ENCODE data around the gene EIF1. TPM values are rescaled to one million over a fixed set of nuclear protein-coding genes. Genes with fewer than 3 reads are reported as not detected.
"Not testable (repeated sequence)": the region's sequence is repeated elsewhere in the genome, so short reads cannot be mapped to it uniquely, and the experiment has no call there.

EIF1 gene
- polyA plus RNA-seq, 1 donor = 836 TPM

DNA sequence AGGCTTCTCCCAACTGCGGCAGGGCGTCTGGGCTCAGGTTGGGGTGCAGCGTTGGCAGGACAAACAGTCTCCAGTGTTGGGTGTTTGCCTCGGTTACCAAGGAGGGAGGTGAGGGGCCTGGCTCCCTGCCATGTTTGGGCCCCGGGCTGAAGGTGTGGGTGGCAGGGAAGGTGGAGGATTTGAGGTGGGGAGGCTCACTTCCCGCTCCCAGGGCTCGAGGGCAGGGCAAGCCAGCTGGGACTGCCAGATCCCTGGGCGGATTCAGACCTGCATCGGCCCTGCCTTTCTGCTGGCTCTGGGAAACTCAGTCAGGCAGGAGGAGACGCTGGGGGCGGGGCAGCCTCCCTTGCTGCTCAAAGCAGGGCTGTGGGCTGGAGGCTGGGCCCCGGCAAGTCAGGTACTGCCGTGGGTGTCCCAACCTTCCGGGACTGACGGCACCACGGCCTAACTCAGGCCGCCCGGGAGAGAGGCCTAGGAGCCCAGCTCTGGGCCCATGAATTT lies 33.0 kb upstream of the EIF1 start:
- DNase-seq = no peak

DNA sequence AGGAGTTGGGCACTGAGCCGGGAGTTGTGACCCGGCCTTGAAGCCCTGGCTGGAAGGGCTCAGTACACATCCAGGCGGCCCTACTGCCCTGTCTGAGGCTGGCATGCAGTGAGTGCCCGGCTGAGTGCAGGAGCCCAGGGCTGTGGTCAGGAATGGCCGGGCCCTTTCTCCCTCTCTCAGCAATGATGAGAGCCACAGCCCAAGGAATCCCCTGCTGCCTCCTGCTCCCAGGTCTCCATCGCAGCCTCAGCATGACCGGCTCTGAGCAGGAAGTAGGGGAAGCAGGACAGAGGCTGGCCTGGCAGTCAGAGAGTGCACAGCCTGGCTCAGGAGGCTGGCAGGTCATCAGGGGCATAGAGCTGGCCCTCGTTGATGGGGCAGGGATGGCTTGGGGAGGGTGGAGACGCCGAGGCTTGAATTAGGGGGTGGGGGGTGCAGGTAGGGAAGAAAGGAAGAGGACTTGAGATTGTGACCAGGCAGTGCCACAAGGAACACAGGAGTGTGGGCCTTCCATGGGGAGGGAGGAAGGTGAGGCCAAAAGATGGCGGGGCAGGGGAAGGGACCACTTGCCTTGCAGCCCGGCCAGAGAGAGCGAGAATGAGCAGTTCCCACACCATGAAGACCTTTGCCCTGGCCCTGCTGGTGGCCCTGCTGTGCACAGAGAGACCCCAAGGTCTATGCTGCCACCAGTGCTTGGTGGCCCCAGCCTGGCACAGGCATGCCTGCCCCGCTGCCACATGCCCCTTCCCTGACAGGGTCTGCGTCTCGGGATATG lies 32.2 kb upstream of the EIF1 start:
- no peak for DNase-seq

DNA sequence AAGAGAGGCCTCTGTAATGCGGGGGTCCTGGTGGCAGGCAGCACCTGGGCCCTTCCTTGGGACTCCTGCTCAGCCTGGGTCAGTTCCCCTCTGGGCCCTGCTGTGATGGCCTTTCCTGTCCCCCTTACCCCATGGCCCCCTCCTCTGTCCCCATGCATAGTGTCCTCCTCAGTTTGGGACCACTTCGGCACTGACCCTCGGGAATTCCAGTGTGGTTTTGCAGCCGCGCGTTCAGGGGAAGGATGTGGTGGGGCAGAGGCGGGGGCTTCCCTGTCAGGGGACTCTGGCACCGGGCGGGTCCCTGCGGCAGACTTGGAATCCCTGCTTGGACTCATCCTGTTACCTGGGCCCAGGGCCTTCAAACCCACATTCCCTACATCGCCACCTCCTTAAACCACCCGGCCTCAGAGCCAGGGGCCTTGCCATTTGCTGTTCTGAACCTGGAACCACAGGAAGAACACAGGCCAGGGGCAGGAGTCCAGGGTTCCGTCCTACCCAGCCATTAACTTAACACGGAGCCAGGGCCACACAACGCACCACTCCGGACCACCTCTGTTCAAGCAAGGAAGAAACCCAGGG lies 31.4 kb upstream of the EIF1 start:
- no peak for DNase-seq

DNA sequence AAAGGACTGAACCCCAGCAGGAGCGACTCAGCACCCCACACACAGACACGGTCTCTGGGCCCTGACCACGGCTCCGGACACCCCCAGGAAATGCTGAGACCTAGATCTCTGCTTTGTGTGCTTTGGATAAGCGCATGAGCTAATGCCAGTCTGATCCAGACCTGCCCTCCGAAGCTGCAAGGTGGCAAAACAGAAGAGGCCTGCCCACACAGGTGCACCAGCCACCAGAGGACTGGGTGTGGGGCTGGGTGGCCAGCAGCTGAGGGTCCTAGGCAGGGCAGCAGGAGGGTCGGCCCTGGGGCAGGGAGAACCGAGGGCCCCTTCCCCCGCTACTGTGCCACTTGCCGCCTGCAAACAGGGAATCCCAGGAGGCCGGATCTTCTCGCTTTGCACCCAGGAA lies 30.7 kb upstream of the EIF1 start:
- no peak for DNase-seq

DNA sequence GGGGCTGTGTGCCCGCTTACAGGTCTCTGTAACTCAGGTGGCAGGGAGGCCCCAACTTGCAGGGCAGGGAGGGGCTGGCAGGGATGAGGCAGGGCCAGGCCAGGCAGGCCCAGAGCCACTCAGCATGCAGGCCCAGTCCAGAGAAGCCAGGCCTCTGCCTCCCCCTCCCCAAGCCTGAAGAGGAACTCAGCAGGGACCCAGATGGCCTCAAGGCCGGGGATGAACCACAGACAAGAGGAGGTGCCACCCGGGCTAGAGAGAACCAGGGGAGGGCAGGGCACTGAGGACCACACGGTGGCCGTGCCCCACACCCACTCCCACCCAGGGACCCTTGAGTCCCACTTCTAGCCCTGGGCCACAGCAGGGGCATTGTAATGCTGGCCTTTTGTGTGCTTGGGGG lies 29.8 kb upstream of the EIF1 start:
- no peak for DNase-seq

DNA sequence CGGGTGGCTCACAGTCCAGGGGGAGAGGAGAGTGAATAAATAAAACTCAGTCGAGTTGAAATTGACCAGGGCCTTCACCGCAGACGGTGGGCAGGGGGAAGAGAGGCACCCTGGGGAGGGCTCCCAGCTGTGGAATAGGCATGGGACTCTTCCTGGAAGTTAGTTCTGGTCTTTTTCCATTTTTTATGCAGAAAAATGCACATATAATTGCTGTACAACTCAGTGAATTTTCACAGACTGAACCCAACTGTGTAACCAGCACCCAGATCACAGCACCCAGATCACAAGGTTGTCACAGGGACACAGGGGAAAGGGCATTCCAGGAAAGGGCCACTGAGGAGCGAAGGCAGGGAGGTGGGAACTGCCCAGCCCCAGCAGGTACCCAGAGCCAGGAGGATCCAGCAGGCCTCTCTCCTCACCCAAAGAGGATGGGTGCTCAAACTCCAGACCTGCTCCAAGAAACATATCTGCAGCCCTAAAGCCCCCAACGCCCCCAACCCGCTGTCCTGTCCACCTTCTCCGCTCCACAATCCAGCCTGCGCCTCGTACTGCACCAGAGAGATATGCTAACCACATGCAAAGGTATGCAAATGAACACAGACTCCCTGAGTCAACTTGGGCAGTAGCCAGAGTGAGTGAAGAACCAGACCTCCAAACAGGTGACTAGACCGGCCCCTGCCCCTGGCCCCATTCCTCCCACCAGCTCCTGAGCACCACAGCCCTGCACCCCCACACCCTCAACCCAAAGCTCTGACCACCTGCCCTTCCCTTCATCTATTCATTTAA lies 29.1 kb upstream of the EIF1 start:
- DNase-seq = no peak

DNA sequence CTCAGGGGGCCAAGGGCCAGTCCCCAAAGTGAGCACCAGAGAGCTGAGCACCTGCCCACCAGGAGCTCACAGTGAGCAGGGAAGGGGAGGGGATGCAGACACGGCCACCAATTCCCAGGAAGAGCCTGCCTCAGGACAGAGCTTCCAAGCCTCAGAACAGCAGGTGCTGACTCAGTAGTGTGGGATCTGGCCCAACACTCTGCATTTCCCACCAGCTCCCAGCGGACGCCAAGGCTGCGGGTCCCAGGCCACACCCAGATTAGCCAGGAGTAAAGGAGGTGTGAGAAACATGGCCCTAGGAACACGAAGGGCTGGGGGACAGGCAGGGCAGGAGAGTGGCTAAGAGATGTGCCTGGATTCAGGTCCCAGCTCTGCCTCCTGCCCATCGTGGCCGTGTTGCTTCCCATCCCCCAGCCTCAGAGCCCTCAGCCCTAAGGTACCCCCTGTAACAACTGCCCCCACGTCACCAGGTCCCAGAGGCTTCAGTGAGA lies 28.4 kb upstream of the EIF1 start:
- no peak for DNase-seq

DNA sequence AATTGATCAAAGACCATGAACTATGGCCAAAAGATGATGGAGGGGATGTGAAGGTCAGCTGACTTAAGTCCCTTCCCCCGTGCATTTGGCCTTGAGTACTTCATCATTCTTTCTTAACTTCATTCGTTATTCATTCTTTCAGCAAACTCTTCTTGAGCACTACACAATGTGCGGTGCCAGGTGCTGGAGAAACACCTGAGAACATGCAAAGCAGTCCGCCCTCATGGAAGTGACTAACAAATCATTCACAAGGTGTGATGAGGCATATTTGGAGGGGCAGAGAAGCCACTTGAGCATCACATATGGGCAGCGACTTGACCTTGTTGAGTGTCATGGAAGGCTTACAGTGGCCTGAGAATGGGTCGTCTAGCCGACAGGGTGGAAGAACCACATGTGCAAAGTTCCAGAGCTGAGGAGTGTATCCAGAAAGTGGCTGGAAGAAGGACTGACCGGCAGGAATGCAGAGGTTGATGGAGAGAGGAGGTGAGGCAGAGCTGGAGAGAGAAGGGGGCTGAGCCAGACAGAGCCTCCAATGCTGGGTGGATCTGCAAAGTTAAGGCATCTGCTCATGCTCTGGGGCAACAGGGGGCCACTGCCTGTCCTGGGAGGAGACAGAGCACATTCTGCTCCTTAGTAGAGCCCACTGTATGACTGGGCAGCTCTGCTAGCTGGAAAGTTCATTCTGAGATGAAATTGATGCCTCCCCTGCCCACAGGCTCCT lies 25.1 kb upstream of the EIF1 start:
- no peak for DNase-seq

DNA sequence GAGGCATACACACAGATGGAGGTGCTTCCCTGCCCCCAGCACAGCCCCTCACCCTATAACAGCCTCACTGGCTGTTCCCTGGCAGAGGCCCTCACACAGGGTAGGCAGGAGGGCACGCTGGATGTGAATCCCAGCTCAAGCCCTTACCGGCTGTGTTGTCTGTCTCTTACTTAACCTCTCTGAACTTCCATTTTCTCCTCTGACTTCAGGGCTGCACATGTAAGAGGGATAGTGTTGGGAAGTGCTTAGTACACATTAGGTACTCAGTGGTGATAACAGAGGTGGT lies 24.6 kb upstream of the EIF1 start:
- DNase-seq = no peak

DNA sequence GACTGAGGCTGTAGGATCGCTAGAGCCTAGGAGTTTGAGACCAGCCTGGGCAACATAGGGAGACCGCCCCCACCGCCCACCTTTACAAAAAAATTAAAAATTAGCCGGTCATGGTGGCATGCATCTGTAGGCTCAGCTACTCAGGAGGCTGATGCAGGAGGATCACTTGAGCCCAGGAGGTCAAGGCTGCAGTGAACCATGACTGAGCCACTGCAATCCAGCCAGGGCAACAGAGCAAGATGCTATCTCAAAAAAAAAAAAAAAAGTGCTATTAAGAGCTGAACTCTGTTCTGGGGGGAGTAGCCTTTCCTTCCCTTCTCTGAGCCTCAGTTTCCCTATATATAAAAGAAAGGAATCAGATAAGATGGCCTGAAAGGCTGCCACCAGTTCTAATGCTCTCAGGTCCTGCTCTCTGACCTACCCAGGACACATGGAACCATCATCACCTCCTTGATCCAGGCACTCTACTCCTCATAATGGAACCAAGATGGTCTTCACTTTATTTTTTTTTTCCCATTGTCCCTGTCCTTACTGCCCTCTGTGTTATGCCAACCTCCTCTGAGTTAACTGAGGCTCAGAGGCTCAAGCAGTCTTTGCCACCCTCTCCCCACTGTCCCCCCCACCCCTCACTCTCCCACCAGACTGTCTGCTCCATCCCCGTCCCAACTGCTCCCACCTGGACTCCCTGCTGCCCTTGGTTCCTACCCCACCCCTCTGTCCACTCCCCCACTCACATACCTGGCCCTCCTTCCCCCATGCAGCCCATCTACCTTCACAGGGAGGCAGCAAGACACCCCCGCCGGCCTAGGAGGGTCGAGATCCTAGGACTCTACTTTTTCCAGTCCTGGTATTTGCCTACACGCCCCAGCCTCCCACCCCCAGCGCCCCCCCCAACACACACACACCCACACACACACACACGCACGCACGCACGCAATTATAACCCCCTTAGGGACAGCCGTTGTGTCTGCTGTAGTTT lies 23.8 kb upstream of the EIF1 start:
- DNase-seq = no peak

DNA sequence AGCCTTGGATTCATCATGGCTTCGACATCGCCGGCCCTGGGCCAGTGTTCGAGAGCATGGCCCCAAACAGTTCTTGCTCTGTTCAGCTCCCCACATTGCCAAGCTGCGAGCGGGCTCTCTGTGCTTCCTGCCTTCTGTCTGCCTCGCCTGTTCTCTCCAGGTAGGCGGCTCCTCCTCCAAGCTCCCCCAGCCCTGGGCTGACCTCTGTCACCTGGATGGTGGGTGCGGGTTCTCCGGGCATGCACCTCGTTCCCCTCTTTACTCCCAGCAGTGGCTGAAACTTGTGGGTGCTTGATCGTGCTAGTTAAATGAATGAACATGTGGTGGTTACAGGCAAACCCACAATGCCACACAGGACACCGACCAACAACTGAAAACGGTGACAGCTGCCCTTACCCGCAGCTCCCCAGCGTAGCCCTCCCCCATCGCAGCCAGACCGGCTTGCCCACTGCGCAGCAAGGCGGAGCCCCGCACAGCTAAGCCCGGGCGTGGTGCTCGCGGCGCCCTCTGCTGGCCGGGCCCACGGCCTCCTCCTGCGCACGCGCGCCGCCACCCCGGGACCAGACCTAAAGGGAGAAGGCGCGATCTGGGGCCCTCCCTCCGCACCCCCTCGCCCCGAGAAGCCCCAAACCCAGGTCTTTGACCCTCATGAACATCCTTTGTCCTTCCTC lies 23.0 kb upstream of the EIF1 start:
- DNase-seq = peak; percentile 89

DNA sequence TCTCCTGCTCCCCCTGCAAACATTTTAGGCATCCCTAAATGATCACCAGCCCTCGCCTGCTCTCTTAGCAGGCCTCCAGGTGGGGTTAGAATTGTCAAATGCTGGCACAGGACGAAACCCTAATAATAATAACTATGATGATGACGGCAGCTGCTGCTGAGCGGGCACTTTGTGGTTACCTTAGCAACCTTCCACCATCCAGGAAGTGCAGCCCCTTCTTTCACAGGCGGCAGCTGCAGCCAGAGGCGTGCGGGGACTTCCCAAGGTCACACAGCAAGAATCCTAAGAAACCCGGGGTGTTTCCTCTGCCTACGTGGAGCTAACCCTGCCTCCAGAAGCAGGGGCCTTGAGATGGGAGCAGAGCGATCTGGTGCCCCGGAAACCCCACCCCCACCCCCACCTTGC lies 22.4 kb upstream of the EIF1 start:
- DNase-seq = no peak

DNA sequence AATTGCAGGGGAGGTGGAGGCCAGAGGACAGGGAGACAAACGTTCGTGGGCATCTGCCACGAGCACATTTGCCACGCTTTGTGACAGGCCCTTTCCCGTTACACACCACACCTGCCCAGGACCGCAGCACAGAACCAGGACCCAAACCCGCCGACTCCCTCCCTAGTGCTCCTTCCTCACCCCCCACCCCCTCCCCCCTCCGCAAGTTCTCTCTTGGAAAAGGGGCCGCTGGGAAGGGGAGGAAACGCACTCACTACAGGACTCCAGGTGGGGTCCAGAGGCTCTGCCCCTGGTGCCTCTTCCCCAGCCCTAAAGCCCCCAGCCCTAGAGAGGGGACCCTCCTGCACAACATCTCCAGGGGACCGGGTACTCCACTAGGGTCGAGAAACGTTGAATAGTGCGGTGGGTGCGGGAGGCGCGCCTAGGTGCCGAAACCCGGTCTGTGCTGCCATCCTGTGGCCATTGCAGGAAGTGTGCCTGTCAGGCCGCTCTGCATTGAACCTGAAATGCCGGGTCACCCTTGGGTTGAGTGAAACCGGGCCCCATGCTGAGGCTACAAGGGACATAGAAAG lies 21.9 kb upstream of the EIF1 start:
- peak; percentile 78 for DNase-seq

DNA sequence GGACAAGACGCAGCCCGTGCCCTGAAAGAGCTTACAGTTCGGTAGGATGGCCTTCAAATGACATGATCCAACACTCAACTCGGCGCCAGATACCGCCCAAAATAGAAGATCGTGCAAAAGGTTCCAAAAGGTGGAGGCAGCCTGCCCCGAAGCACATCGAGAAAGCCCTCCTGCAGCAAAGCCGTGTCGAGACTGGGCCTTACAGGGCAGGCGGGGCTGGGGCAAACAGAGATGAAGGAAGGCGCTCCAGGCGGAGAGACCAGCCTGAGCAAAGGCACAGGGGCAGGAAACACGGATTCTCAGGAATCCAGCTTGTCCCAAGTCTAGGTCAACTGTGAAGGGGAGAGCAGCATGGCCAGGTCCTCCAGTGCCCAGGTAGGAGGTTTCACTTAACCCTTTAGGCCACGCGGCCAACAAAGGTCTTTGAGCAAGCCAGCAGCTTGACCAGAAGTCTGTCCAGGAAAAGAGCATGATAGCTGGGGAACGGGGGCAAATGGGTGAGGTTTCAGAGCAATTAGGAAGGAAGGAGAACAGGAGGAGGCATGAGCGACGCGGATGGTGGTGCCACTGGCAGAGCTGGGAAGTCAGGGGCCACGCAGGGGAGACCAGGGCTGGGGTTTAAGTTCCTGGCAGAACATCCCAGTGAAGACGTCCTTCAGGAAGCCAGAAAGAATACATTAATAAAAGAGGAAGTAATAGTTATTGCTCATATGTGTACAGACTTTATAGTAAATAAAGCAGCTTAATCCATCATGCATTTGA lies 21.2 kb upstream of the EIF1 start:
- DNase-seq = no peak

DNA sequence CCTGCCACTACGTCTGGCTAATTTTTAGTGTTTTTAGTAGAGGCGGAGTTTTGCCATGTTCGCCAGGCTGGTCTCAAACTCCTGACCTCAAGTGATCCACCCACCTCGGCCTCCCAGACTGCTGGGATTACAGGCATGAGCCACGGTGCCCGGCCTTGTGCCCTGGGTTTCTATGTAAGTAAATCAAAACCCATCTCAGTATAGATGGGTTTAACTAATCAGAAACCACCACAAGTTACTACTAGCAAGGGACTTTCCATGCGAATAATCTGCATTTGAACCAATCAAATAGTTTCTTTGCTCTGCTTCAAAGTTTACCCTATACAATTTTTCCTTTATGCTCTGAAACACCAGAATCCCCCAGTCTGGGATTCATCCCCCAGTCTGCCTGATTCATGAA lies 16.5 kb upstream of the EIF1 start:
- DNase-seq = no peak

DNA sequence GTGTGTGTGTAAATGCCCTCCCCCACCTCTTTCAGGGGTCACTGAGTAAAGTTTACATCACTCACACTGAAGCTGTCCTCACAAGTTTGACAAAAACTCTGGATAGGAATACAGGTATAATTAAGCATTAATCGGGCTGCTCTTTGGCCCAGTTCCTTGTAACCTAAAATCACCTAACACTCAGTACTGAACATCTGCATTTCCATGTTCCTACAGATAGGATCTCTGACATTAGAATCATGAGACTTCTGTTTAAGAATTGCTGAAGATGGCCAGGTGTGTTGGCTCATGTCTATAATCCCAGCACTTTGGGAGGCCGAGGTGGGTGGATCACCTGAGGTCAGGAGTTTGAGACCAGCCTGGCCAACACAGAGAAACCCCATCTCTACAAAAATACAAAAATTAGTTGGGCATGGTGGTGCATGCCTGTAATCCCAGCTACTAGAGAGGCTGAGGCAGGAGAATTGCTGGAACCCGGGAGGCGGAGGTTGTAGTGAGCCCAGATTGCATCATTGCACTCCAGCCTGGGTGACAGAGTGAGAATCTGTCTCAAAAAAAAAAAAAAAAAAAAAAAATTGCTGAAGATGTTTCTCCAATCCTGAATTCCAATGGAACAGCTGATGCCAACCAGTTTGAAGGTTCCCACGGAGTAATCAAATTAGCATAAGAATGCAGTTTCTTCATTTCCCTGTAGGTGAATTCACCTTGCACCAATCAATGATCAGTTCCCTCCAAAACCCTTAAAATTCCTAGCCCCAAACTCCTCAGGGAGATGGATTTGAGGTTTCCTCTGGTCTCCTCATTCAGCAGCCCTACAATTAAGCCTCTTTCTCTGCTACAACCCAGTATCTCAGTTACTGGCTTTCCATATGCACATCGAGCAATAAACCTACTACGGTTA lies 13.3 kb upstream of the EIF1 start:
- not testable (repeated sequence) for DNase-seq

DNA sequence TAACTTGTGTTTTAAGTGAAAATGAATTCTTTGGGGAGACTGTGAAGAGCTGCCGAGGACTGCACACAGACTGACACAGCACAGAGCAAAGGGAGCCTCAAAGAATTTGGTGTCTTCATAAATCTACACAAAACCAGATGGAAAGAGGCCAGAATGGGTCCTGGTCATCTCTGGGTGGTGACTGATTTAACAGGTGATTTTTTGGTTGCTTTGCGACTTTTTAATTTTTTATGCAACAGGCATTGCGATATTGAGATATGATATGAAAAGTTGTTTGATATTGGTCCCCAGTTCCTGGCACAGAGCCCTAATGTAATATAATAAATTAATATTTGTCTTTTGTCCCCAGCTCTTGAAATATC lies 12.6 kb upstream of the EIF1 start:
- DNase-seq = no peak

DNA sequence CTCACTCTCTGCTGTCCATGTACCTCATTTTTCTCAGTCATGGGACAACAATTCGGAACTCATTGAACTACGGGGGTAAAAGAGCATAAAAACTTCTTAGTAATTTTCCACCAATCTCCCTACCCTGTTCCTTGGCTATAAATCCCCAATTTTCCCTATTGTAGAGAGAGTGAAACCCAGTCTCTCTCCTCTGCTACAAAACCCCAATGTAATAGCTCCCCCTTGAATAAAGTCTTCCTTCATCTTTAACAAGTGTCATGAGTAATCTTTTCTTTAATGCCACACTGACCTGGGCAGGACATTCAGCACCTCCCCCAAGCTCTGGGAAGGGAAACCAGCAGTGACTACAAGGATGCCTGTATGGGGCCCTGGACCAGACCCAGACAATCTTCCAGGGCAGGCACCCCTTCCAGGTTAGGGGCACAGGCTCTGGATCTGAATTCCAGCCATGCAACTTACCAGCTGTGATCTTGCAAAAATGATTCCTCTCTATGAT lies 10.2 kb upstream of the EIF1 start:
- no peak for DNase-seq

Data from hindlimb muscle (tissue), 1 donor.